OCI-LY1 (cell line): ENCODE data around the gene SHROOM2.

Experiments used
- CTCF ChIP-seq: fragments of 200-600 bp; sonication (generic), shearing (Covaris generic); IDR thresholded peaks from 2 replicates; pipeline ENCODE4 v1.5.1; 2017; ENCODE audit warnings: mild to moderate bottlenecking, antibody characterized with exemption, low read length, moderate library complexity, mixed read lengths
- EZH2 ChIP-seq: fragments of 200-600 bp; sonication (generic), shearing (Covaris generic); IDR thresholded peaks from 2 replicates; pipeline ENCODE4 v1.8.0; 2017; ENCODE audit warnings: borderline replicate concordance, mixed run types, mild to moderate bottlenecking, antibody characterized with exemption, low read length, moderate library complexity, mixed read lengths

- no peak for TF ChIP-seq CTCF
- no peak for TF ChIP-seq EZH2
Observed at GRCh38 chrX:9997041-9997440, 210.8 kb downstream of the SHROOM2 start.
